B cell (primary cell): ENCODE data around the gene RWDD4. TPM values are rescaled to one million over a fixed set of nuclear protein-coding genes. Genes with fewer than 3 reads are reported as not detected.

Experiments
- ATAC-seq: fragments of 200-7000 bp; cut with Tn5 transposase; one replicate; pipeline ENCODE4 v1.10.0; 2021; ENCODE audit warnings: low read depth, mild to moderate bottlenecking, moderate number of reproducible peaks, moderate library complexity
- CTCF ChIA-PET: fragments of 350-600 bp; sonication (Branson Sonifier 250); formaldehyde crosslinking; loops from one replicate; lab custom pipeline; 2021; ENCODE audit warnings: antibody characterized with exemption, inconsistent platforms; lab: Charles Lee
- POLR2A ChIA-PET: fragments of 350-600 bp; sonication (Branson Sonifier 250); formaldehyde crosslinking; loops from one replicate; lab custom pipeline; 2021; ENCODE audit warnings: antibody characterized with exemption; lab: Charles Lee
- DNase-seq: peaks from one replicate; pipeline ENCODE4 v3.0.0; 2013
- H2AFZ ChIP-seq: 2 replicates; pipeline ENCODE4 v1.6.1; 2012; ENCODE audit warnings: mild to moderate bottlenecking, low read depth, low read length; ENCODE audit not compliant: insufficient read depth, poor library complexity, severe bottlenecking
- H3K27ac ChIP-seq, 2 donors: 1 replicate in 1 of 2; 2 replicates in 1 of 2; pipeline ENCODE4 v1.5.1; 2012 to 2013; ENCODE audit warnings: low read length in 2 of 2, mild to moderate bottlenecking in 2 of 2, moderate library complexity in 1 of 2
- H3K27me3 ChIP-seq, 4 experiments: fragments of 200-600 bp in 1 of 4; sonication (generic) in 1 of 4; replicated peaks in 1 of 4; 1 replicate in 2 of 4; 2 replicates in 2 of 4; pipeline versions ENCODE4 v1.6.1 to v1.7.0; 2013 to 2016; ENCODE audit warnings: low read length in 3 of 4, mild to moderate bottlenecking in 2 of 4, mixed read lengths in 1 of 4, moderate library complexity in 1 of 4; ENCODE audit not compliant: insufficient read depth in 4 of 4, control insufficient read depth in 3 of 4; ENCODE audit errors: control extremely low read depth in 1 of 4
- H3K36me3 ChIP-seq, 2 experiments: replicated peaks in 1 of 2; 1 replicate in 1 of 2; 2 replicates in 1 of 2; pipeline versions ENCODE4 v1.6.1 to v1.7.1; 2013; ENCODE audit warnings: low read length in 1 of 2; ENCODE audit not compliant: insufficient read depth in 2 of 2, control insufficient read depth in 1 of 2; ENCODE audit errors: control extremely low read depth in 1 of 2, extremely low read depth in 1 of 2
- H3K4me1 ChIP-seq, 2 donors: fragments of 200-600 bp in 1 of 2; sonication (generic) in 1 of 2; 1 replicate in 1 of 2; 2 replicates in 1 of 2; pipeline versions ENCODE4 v1.5.1 to v1.6.1; 2013 to 2017; ENCODE audit warnings: low read length in 2 of 2; ENCODE audit not compliant: control insufficient read depth in 2 of 2, insufficient read depth in 2 of 2
- H3K4me2 ChIP-seq: replicated peaks from 2 replicates; pipeline ENCODE3; 2012; ENCODE audit warnings: mild to moderate bottlenecking, low read depth, low read length; ENCODE audit not compliant: poor library complexity, severe bottlenecking
- H3K4me3 ChIP-seq, 5 experiments: fragments of 200-600 bp in 1 of 5; sonication (generic) in 1 of 5; 1 replicate in 3 of 5; 2 replicates in 2 of 5; pipeline versions ENCODE4 v1.5.1 to v1.7.0; 2011 to 2016; ENCODE audit warnings: low read length in 4 of 5, mild to moderate bottlenecking in 4 of 5, low read depth in 2 of 5, control low read depth in 1 of 5, moderate library complexity in 1 of 5; ENCODE audit not compliant: insufficient read depth in 1 of 5; ENCODE audit errors: control extremely low read depth in 1 of 5, extremely low read depth in 1 of 5
- H3K79me2 ChIP-seq: fragments of 200-600 bp; sonication (generic); one replicate; pipeline ENCODE4 v1.6.0; 2016; ENCODE audit warnings: low read length; ENCODE audit not compliant: control insufficient read depth, insufficient read depth
- H3K9ac ChIP-seq: fragments of 200-600 bp; sonication (generic); 2 replicates; pipeline ENCODE4 v1.6.1; 2017; ENCODE audit warnings: mild to moderate bottlenecking, low read length, moderate library complexity
- H3K9me3 ChIP-seq, 3 donors: one replicate each; pipeline versions ENCODE4 v1.6.1 to v1.7.1; 2013; ENCODE audit warnings: low read length in 2 of 3; ENCODE audit not compliant: control insufficient read depth in 2 of 3, insufficient read depth in 1 of 3; ENCODE audit errors: control extremely low read depth in 1 of 3
- H4K20me1 ChIP-seq: 2 replicates; pipeline ENCODE4 v1.6.0; 2012; ENCODE audit warnings: mild to moderate bottlenecking, low read length; ENCODE audit not compliant: insufficient read depth, control insufficient read depth, poor library complexity, severe bottlenecking
- H3K27ac Mint-ChIP-seq: one replicate; pipeline ENCODE4 v1.8.0; 2021; ENCODE audit warnings: mixed read lengths
- H3K27me3 Mint-ChIP-seq: one replicate; pipeline ENCODE4 v1.8.0; 2021; ENCODE audit warnings: mixed read lengths
- H3K4me1 Mint-ChIP-seq: one replicate; pipeline ENCODE4 v1.8.0; 2021; ENCODE audit warnings: mixed read lengths
- H3K4me3 Mint-ChIP-seq: one replicate; pipeline ENCODE4 v1.8.0; 2021; ENCODE audit warnings: mixed read lengths
- H3K9me3 Mint-ChIP-seq: one replicate; pipeline ENCODE4 v1.8.0; 2022; ENCODE audit warnings: mixed read lengths; ENCODE audit not compliant: insufficient read depth
- EZH2 ChIP-seq: IDR thresholded peaks from 2 replicates; pipeline ENCODE4 v1.6.1; 2012; ENCODE audit warnings: borderline replicate concordance, low read depth, mild to moderate bottlenecking, moderate library complexity, low read length; ENCODE audit not compliant: insufficient read depth, poor library complexity, severe bottlenecking
- WGBS: methylation state at CpG from one replicate; pipeline ENCODE4 v1.1.5; 2013; ENCODE audit warnings: missing lambda C conversion rate; ENCODE audit not compliant: insufficient coverage; 5-methylcytosine and 5-hydroxymethylcytosine counted together
- intact Hi-C: fragments of 100-400 bp; cut with micrococcal nuclease; formaldehyde crosslinking; loops from one replicate; pipeline ENCODE4 v1.10.0; 2022
- polyA plus RNA-seq: library from polyadenylated mRNA; depleted of rRNA; stranded (reverse); fragments of >200 nt; gene quantifications from 2 replicates; pipeline ENCODE4 v1.2.3, GENCODE V29; 2012
- total RNA-seq, 2 donors: library from RNA; stranded (reverse); fragments of 120-200 nt in 1 of 2; gene quantifications; 1 replicate in 1 of 2; 2 replicates in 1 of 2; pipeline versions ENCODE4 v1.2.3 to v1.2.4, GENCODE V29; 2013 to 2022
- TF ChIP-seq, protein P1 (sequence below): fragments of 200-600 bp; IDR thresholded peaks from one replicate; pipeline ENCODE4 v1.8.0; 2022; ENCODE audit warnings: antibody characterized with exemption, mild to moderate bottlenecking

RWDD4 gene
- total and polyA plus RNA-seq, 2 donors (not counting 1 experiment from before 2014, with no cell fraction given), result 3.0 to 16.3 TPM

DNA sequence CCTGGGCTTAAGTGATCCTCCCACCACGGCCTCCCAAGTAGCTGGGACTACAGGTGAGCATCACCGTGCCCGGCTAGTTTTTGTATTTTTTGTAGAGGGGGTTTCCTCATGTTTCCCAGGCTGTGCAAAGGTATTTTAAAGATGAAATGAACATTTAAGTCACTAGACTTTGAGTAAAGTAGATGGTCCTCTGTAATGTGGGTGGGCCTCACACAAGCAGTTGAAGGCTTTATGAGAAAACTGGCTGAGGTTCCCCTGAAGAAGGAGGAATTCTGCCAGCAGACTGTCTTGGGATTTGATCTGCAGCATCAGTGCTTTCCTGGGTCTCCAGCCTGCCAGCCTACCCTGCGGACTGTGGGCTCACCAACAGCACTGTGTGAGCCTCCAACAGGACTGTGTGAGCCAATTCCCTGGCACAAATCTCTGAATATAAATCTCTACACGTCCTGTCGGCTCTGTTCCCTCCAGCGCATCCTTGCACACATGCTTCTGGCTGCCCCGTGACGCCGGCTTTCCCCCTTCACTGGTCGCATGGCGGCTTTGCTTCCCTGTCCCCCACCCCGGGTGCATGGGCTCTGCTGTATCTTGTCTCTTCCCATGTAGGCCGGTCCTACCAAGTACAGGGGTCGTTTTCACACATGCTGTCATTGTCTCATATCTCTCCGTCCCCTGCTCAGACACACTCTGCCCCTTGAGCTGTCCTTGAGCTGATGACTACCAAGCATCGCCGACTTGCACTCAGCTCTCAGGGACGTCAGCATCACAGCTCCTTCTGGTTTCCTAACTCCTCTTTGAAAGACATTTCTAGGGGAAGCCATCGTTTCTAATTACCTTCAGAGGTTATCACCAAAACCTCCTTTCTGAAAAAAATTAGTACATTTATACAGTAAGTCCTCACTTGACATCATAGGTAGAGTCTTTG lies 46.4 kb downstream of the RWDD4 start:
- H3K36me3 ChIP-seq, result no peaks in the 10 kb centered on the region
- no peaks in the 10 kb centered on the region for H4K20me1 ChIP-seq
- no peak overlapping the region for H3K27ac Mint-ChIP-seq
- H3K27ac ChIP-seq, result no peak overlapping the region
- no peaks in the 10 kb centered on the region for H3K4me1 Mint-ChIP-seq
- 90% methylated on average over 19 of the region's 20 CpGs for WGBS
- no peak for DNase-seq
- no peaks in the 10 kb centered on the region for H3K27me3 ChIP-seq
- no peak for ATAC-seq
- H3K79me2 ChIP-seq, result no peaks in the 10 kb centered on the region
- H3K9me3 Mint-ChIP-seq, result no peaks in the 10 kb centered on the region
- no peaks in the 10 kb centered on the region for H3K9me3 ChIP-seq
- no peaks in the 10 kb centered on the region for H3K4me1 ChIP-seq
- intact Hi-C loops, result no loop called here
- TF ChIP-seq EZH2, result no peak
- TF ChIP-seq, protein P1, sequence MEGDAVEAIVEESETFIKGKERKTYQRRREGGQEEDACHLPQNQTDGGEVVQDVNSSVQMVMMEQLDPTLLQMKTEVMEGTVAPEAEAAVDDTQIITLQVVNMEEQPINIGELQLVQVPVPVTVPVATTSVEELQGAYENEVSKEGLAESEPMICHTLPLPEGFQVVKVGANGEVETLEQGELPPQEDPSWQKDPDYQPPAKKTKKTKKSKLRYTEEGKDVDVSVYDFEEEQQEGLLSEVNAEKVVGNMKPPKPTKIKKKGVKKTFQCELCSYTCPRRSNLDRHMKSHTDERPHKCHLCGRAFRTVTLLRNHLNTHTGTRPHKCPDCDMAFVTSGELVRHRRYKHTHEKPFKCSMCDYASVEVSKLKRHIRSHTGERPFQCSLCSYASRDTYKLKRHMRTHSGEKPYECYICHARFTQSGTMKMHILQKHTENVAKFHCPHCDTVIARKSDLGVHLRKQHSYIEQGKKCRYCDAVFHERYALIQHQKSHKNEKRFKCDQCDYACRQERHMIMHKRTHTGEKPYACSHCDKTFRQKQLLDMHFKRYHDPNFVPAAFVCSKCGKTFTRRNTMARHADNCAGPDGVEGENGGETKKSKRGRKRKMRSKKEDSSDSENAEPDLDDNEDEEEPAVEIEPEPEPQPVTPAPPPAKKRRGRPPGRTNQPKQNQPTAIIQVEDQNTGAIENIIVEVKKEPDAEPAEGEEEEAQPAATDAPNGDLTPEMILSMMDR, result no peak
- no peak overlapping the region for H3K9ac ChIP-seq
- POLR2A ChIA-PET, result no interaction called here
- H2AFZ ChIP-seq, result no peak overlapping the region
- CTCF ChIA-PET, result interaction anchor here (0.7 kb wide), 1 partner anchor 1288 kb away, joined by 3 read pairs; no protein-coding TSS in a partner anchor
- H3K4me2 ChIP-seq, result no peak overlapping the region
- H3K27me3 Mint-ChIP-seq, result peaks cover 28% of the 10 kb centered on the region
- H3K4me3 Mint-ChIP-seq, result no peak overlapping the region
- no peak overlapping the region for H3K4me3 ChIP-seq

DNA sequence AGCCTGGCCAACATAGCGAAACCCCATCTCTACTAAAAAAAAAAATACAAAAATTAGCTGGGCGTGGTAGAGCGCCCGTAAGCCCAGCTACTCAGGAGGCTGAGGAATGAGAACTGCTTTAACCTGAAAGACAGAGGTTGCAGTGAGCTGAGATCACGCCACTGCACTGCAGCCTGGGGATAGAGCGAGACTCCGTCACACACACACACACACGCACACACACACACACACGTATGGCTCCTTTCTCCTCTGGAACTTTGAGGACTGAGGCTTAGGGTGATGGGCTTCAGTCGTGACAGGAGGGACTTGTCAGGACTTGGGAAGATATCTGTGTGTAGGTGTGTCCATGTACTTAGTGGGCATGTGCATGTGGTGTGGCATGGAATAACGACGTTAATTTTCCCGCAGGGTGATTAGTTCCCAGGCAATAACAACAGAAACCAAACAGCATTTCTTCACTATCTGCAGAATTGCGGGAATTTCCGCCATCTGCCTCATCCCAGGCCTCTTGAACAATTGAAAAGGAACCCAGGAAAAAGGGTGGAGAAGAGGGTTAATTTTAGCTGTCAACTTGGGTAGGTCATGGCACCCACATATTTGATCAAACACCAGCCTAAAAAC lies 47.7 kb downstream of the RWDD4 start:
- CTCF ChIA-PET, result no interaction called here
- H3K27me3 Mint-ChIP-seq, result peaks cover 38% of the 10 kb centered on the region
- no peaks in the 10 kb centered on the region for H3K9me3 ChIP-seq
- no peaks in the 10 kb centered on the region for H3K79me2 ChIP-seq
- no peak overlapping the region for H3K4me3 ChIP-seq
- ATAC-seq (no peak), DNase-seq (no peak)
- no peaks in the 10 kb centered on the region for H3K4me1 ChIP-seq
- no peak overlapping the region for H3K9ac ChIP-seq
- no peak overlapping the region for H3K4me2 ChIP-seq
- H3K27me3 ChIP-seq, result no peaks in the 10 kb centered on the region
- H3K27ac Mint-ChIP-seq, result no peak overlapping the region
- no peaks in the 10 kb centered on the region for H3K36me3 ChIP-seq
- no peaks in the 10 kb centered on the region for H3K4me1 Mint-ChIP-seq
- 92% methylated on average over 4 of the region's 15 CpGs for WGBS
- intact Hi-C loops, result no loop called here
- no peak overlapping the region for H2AFZ ChIP-seq
- POLR2A ChIA-PET, result no interaction called here
- TF ChIP-seq EZH2, result no peak
- TF ChIP-seq, protein P1, result no peak
- H3K9me3 Mint-ChIP-seq, result no peaks in the 10 kb centered on the region
- H3K4me3 Mint-ChIP-seq, result no peak overlapping the region
- no peak overlapping the region for H3K27ac ChIP-seq
- no peaks in the 10 kb centered on the region for H4K20me1 ChIP-seq
